NCI-H2227 treated with DMSO at 0.1 percent for 48 hours (cell line): ENCODE data around the gene ALX1.

ENCODE experiments used
- DNase-seq: peaks from one replicate; lab custom pipeline; 2025; lab: John Stamatoyannopoulos, UW

Gene ALX1

DNA sequence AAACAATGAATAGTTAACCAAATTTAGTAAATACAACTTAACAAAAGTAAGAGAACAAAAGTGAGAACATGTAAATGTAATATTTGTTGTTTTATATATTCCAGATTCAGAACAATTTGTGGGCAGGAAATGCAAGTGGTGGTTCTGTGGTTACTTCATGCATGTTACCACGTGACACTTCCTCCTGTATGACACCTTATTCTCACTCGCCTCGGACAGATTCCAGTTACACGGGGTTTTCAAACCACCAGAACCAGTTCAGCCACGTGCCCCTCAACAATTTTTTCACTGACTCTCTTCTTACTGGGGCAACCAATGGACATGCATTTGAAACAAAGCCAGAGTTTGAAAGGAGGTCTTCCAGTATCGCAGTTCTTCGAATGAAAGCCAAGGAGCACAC, 21.0 kb downstream of the ALX1 start:
- no peak for DNase-seq

DNA sequence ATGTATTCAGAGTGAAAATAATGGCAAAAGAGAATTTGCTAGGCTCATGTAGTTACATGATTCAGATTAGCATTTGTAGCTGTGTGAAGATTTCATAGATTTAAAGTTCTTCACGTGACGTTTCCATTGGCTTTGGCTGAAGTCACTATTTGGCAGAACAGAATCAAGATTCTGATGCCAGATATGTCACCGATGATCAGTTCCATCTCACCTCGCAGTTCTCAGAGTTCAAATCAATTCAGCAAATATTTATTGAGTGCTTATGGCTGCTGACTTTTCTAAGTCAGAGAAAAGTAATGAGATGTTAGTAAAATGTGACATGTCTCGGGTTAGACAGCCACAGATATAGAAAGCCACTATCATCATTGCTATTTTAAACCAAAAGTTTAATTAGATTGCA, 28.4 kb downstream of the ALX1 start:
- no peak for DNase-seq

DNA sequence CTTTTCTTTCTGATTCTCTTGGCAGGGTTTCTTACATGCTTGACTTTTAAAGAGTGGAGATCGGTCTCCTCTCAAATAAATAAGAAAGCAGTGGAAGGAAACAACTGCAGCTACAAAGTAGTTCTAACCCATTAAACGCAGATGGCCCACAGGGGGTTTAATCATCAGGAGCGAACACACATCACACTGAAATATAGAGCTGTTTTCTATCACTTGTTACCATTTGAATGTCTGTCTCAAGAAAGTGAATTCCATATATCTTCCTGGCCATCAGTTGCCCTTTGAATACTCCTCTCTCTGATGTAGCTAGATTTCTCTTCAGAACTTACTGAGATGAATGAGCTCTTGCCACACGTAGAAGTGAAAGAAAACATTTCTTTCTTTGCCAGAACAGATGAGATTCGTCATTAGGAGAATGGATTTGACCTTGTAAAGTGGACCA, 29.1 kb downstream of the ALX1 start:
- peak; percentile 14 for DNase-seq

DNA sequence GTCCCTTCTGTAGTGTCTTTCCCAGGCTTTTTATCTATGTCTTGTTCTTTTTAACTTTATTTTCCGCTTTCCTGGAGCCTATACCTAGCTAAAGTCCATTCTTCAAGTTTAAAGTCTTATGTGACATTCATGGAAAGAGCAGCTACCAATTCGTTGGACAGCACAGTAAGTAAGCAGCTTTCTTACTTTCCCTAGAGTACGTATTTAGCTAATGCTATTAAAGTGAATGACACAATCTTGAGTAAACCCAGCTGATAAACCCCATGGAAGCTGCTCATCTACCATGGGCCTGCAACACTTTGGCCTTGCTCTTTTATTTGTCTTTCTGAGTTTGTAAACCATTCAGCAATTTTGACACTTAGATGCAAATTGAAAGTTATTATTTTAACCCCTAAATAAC, 30.0 kb downstream of the ALX1 start:
- DNase-seq = no peak

DNA sequence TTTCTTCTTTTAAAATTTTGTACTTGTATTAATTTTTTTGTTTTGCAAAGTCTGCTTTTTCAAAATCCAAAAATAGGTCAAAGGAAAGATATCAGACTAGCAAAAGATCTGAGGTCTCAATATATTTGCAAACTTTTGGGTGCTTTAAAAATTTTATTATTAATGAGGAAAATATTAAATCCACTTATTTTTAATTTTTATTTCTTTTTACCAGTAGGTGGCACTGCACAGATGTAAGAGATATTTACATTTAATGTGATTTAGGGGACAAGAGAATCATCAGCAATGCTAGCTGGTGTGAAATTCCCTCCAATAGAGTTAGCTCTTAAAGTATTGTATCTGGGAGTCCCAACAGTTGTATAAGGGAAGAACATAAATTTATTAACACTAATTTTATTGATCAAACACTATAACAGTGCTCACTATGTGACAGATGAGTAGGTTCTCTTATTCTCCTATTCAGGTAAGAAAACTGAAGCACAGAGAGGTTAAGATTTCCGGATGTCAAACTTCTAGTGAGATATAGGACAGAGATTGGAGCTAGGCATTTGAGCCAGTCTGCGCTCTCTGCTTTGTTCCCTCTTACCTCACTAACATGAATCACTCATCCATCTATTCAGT, 30.5 kb downstream of the ALX1 start:
- DNase-seq = no peak

DNA sequence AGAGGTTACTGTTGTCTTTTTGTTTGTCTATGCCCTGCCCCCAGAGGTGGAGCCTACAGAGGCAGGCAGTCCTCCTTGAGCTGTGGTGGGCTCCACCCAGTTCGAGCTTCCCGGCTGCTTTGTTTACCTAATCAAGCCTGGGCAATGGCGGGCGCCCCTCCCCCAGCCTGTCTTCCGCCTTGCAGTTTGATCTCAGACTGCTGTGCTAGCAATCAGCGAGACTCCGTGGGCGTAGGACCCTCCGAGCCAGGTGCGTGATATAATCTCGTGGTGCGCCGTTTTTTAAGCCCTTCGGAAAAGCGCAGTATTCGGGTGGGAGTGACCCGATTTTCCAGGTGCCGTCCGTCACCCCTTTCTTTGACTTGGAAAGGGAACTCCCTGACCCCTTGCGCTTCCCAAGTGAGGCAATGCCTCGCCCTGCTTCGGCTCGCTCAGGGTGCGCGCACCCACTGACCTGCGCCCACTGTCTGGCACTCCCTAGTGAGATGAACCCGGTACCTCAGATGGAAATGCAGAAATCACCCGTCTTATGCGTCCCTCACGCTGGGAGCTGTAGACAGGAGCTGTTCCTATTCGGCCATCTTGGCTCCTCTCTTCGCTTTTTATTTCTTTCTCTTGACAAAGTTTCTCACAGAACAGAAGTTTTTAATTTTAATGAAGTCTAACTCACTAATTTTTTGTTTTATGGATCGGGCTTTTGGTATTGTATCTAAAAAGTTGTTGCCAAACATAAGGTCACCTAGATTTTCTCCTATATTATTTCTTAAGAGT, 38.0 kb downstream of the ALX1 start:
- DNase-seq = peak; percentile 22

DNA sequence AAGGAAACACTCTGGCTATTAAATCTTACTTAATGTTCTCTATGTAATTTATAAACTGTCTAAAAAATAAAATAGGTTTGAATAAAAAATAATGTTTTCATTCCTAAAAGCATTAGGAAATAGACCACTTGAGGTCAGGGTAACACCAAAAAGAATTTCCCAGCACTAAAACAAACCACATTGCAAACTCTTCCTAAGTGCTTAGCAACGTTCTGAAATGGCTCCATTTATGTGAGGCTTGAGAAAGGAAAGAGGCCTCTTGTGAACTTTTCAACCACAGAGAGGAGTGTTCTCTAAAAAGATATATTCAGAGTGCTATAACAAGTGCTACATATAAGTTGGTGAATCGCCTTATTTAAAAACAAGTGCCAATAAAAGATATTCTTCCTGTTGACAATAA, 42.7 kb downstream of the ALX1 start:
- DNase-seq = no peak

DNA sequence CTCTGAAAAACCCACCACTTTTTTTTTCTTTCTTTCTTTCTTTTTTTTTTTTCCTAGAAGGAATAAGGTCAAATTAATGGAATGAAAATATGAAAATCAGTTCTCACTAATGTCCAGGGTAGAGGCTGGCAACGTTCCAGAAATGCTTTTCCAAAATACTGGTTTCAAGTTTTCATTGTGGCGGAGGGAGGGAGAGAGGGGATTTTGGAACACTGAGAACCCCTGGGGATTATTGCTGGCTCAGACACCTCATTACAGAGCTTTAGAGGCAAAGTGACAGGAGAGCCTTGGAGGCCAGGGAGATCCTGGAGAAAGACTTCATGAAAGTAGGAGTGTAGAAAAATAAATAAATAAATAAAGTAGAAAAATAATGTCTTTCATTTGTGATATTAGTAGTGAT, 45.4 kb downstream of the ALX1 start:
- peak; percentile 11 for DNase-seq

DNA sequence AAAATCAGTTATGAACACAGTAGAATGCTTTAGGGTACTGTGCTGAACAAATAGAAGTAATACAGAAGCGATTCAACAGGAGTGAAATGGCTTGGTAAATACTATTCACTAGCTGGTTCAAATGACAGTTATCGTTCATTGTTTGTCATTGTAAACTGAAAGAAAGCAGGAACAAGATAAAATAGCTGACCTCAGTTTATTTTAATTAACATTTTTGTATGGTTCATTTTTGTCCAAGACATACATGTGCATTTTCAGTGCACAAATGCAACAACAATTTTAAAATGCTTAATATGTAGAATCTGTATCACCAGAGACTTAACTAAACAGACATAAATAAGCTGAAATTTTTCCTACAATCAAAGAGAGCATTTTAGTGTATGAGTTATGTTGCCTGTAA, 49.9 kb downstream of the ALX1 start:
- no peak for DNase-seq

DNA sequence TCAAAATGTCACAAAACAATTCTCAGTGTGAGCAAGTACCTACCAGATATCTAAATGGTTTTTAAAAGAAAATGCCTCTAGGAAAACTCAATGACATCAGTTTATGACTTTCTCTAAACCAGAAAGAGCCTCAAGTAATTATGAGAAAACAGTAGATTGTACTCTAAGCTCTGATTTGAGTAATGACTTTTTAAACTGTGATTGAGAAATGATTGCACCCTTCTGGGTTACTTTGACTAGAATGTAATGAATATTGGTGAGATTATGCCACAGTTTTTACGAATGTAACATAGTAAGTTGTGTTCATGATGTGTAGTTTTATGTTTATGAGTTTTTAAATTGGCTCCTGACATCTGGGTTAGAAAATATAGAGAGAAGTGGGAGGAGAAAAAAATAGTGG, 68.8 kb downstream of the ALX1 start:
- DNase-seq = no peak

DNA sequence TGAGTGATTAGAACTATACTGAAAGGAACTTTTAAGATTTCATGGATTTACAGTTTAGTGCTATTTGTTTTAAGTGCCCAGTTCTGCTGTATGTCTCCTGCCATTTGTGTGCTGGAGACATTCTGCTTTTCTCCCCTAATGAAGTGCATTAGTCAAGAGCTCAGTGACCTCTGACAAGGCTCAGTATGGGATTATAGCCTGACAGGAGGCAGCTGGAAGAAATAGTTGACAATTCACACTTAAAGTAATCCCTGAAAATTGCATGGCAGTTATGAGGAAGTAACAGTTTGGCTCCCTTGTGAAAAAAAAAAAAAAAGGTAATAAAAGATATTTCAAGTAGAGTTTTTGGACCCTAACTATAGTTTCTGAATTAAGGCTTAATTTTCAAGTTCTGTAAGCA, 70.3 kb downstream of the ALX1 start:
- DNase-seq = peak; percentile 81
